Activated CD4-positive, CD25-positive, alpha-beta regulatory T cell treated with anti-CD3 and anti-CD28 coated beads, Interleukin-2, amount 50 U/mL, for 24 hours (primary cell): ENCODE results near the gene FAM3D.

ENCODE experiments used
- ATAC-seq, 2 donors: fragments of 150-1000 bp; cut with Tn5 transposase; one replicate each; pipeline ENCODE4 v1.10.0; 2021; ENCODE audit warnings: mild to moderate bottlenecking in 1 of 2, moderate library complexity in 1 of 2

Gene FAM3D

DNA sequence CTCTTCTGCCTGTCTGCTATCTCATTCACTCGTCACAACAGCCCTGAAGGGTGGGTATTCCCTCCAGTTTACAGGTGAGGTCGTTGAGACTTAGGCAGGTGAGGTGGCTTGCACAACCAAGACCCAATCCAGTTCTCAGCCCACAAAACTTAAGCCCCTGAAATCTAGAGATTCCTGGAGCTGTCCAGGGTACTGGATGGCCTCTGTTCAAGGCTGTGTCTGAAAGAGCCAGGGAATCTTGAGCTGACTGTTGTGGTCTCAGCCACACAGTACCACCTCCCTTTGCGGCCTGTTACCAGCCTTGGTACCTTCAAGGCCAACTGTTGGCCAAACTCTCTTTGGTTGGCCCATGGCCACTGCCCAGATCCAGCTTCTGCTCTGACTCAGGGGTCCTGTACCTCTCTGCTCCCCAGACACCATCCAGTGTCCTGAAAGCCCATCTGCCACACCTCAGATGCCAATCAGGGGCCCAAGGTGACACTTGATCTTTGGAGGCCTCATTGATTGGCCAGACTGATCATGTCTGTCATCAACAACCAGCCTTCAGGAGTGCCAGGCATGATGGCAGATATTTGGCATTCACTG is 78.5 kb downstream of the FAM3D start:
- no peak for ATAC-seq

DNA sequence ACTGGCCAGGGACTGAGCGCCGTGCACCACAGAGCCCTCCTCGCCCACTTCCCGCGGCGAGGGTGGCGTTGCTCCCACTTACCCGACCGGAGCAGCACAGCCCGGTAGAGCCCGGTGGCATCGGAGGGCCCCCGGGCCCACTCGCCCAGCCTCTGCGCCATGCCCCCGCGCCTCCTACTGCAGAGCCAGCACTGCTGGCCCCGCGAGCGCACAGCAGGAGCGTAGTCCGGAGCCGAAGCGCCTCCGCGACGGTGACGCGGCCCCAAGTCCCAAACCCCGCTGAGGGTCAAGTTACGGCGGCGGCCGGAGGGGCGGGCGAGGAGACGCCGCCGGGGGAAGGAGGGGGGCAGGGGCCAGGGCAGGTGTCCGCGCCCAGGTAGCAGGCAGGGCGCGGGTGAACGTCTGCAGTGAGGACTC is 79.8 kb downstream of the FAM3D start:
- no peak for ATAC-seq

GRCh38 chr3:58585994-58586393 is 80.6 kb downstream of the FAM3D start:
- ATAC-seq, result no peak

DNA sequence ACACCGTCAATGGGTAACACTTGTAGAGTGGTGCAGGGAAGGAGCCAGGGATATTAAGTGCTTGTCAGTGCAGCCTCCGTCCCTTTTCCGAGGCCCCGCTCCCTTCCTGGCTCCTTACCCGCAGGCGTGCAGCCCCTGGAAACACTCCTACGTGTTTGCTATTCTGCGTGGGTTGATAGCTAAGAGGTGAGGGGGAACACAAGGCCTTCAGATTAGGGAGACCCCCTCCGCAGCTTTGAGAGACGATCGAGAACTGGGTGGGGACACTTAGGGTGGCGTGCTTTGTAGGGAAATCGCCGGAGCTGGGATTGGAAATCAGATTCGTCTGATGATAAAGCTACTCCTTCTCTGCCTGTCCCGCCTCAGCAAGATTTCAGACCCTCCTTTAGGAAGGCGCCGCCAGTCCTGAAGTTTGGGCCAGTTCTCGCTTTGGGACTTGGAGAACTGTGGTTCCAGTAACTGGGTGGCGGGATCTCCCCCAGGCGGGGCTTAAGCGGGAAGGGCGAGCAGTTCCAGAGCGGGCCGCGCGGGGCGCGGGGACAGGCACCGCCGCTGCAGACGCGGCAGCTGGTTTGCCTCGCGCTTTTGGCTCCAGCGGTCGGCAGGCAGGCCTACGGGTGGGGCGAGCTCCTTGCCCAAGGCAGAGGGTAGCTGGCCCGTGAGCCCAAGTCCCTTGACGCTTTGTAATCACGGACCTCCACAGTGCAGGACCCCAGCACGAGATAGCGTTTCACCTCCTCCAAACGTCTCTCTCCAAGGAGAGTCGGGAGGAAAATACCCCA is 81.4 kb downstream of the FAM3D start:
- peak; percentile 81 to 89 for ATAC-seq

GRCh38 chr3:58584690-58585004 is 81.9 kb downstream of the FAM3D start:
- no peak for ATAC-seq
